SU-DHL-6 (cell line): Measurements from ENCODE around the gene LAMA2.

Experiments used
- H2AFZ ChIP-seq: fragments of 200-600 bp; sonication (generic); 2 replicates; pipeline ENCODE4 v1.6.1; 2014; ENCODE audit warnings: low read depth, mild to moderate bottlenecking, moderate library complexity, mixed read lengths, antibody characterized with exemption, low read length; ENCODE audit not compliant: severe bottlenecking
- H3F3A ChIP-seq: fragments of 200-600 bp; shearing (Covaris generic); 2 replicates; pipeline ENCODE4 v1.6.0; 2016; ENCODE audit warnings: antibody characterized with exemption, mild to moderate bottlenecking; ENCODE audit not compliant: insufficient read depth
- H3K27ac ChIP-seq: fragments of 200-600 bp; sonication (generic); 2 replicates; pipeline ENCODE4 v1.5.1; 2016; ENCODE audit warnings: low read depth, mild to moderate bottlenecking, low read length, moderate library complexity, mixed read lengths
- H3K27me3 ChIP-seq: fragments of 200-600 bp; sonication (generic), shearing (Covaris generic); 2 replicates; pipeline ENCODE4 v1.6.0; 2014; ENCODE audit warnings: mild to moderate bottlenecking, low read length
- H3K36me3 ChIP-seq: fragments of 200-600 bp; sonication (generic); 2 replicates; pipeline ENCODE4 v1.6.1; 2014; ENCODE audit warnings: mild to moderate bottlenecking, low read length, mixed read lengths
- H3K4me2 ChIP-seq: fragments of 300-600, 200-600 bp; shearing (Covaris generic), sonication (generic); 2 replicates; pipeline ENCODE4 v1.6.0; 2014; ENCODE audit warnings: low read length, low read depth, mild to moderate bottlenecking; ENCODE audit not compliant: poor library complexity, severe bottlenecking
- H3K4me3 ChIP-seq: fragments of 200-600 bp; sonication (generic); 2 replicates; pipeline ENCODE4 v1.5.1; 2014; ENCODE audit warnings: antibody characterized with exemption, low read length, mild to moderate bottlenecking, mixed read lengths; ENCODE audit not compliant: insufficient read depth, poor library complexity, severe bottlenecking
- H3K79me2 ChIP-seq: fragments of 200-600 bp; sonication (generic); 2 replicates; pipeline ENCODE4 v1.6.1; 2014; ENCODE audit warnings: mild to moderate bottlenecking, low read length, moderate library complexity; ENCODE audit not compliant: insufficient read depth
- H3K9ac ChIP-seq: fragments of 200-600 bp; sonication (generic); 2 replicates; pipeline ENCODE4 v1.7.0; 2014; ENCODE audit warnings: mild to moderate bottlenecking, low read length
- H3K9me2 ChIP-seq: fragments of 200-600 bp; sonication (generic); replicated peaks from 2 replicates; pipeline ENCODE4 v1.6.1; 2014; ENCODE audit warnings: low read length; ENCODE audit not compliant: insufficient read depth
- H3K9me3 ChIP-seq: fragments of 200-600 bp; sonication (generic); 2 replicates; pipeline ENCODE4 v1.6.1; 2014; ENCODE audit warnings: low read length, mixed read lengths; ENCODE audit not compliant: insufficient read depth
- H4K20me1 ChIP-seq: fragments of 200-600 bp; sonication (generic); 2 replicates; pipeline ENCODE4 v1.6.1; 2014; ENCODE audit warnings: low read depth, mild to moderate bottlenecking, antibody characterized with exemption, low read length, moderate library complexity, mixed read lengths
- CTCF ChIP-seq: fragments of 200-600 bp; sonication (generic); IDR thresholded peaks from one replicate; pipeline ENCODE4 v1.5.1; 2017; ENCODE audit warnings: antibody characterized with exemption, mild to moderate bottlenecking, low read length, moderate library complexity; ENCODE audit not compliant: insufficient read depth, poor library complexity, severe bottlenecking
- EZH2phosphoT487 ChIP-seq: fragments of 200-600 bp; sonication (generic), shearing (Covaris generic); conservative IDR thresholded peaks from 2 replicates; pipeline ENCODE4 v1.6.1; 2018; ENCODE audit warnings: mild to moderate bottlenecking, antibody characterized with exemption, low read length, moderate library complexity, mixed read lengths

Gene LAMA2

GRCh38 chr6:129112591-129112990 is 229.7 kb downstream of the LAMA2 start:
- TF ChIP-seq EZH2phosphoT487: no peak
- TF ChIP-seq CTCF: no peak
- Histone ChIP-seq H3K9me3 (no peaks in the 10 kb centered on the region), H3K4me2 (no peak overlapping the region), H2AFZ (no peak overlapping the region), H3K9ac (no peak overlapping the region), H3K4me3 (no peak overlapping the region), H4K20me1 (no peaks in the 10 kb centered on the region), H3K36me3 (no peaks in the 10 kb centered on the region), H3K79me2 (no peaks in the 10 kb centered on the region), H3K27me3 (no peaks in the 10 kb centered on the region; the same call in 1 of the 2 replicates), H3K9me2 (no peaks in the 10 kb centered on the region), H3K27ac (no peak overlapping the region), H3F3A (no peaks in the 10 kb centered on the region)

GRCh38 chr6:129113637-129114036 is 230.7 kb downstream of the LAMA2 start:
- H3K36me3 ChIP-seq: no peaks in the 10 kb centered on the region
- H4K20me1 ChIP-seq: no peaks in the 10 kb centered on the region
- no peaks in the 10 kb centered on the region for H3K79me2 ChIP-seq
- no peaks in the 10 kb centered on the region for H3F3A ChIP-seq
- H3K9ac ChIP-seq: no peak overlapping the region
- H2AFZ ChIP-seq: no peak overlapping the region
- TF ChIP-seq CTCF (no peak), EZH2phosphoT487 (no peak)
- no peak overlapping the region for H3K27ac ChIP-seq
- no peaks in the 10 kb centered on the region for H3K9me2 ChIP-seq
- no peaks in the 10 kb centered on the region for H3K9me3 ChIP-seq
- no peaks in the 10 kb centered on the region; the same call in 1 of the 2 replicates for H3K27me3 ChIP-seq
- no peak overlapping the region for H3K4me3 ChIP-seq
- no peak overlapping the region for H3K4me2 ChIP-seq

GRCh38 chr6:129114636-129115391 is 231.9 kb downstream of the LAMA2 start:
- Histone ChIP-seq H2AFZ (no peak overlapping the region), H4K20me1 (no peaks in the 10 kb centered on the region)
- TF ChIP-seq EZH2phosphoT487: no peak
- TF ChIP-seq CTCF: no peak

More at GRCh38 chr6:129114636-129115391, 231.9 kb downstream of the LAMA2 start:
- no peak overlapping the region for H3K4me2 ChIP-seq
- no peaks in the 10 kb centered on the region; the same call in 1 of the 2 replicates for H3K27me3 ChIP-seq
- no peak overlapping the region for H3K4me3 ChIP-seq
- no peaks in the 10 kb centered on the region for H3K36me3 ChIP-seq
- no peaks in the 10 kb centered on the region for H3K9me3 ChIP-seq
- H3K9me2 ChIP-seq: no peaks in the 10 kb centered on the region
- no peaks in the 10 kb centered on the region for H3K79me2 ChIP-seq
- no peak overlapping the region for H3K9ac ChIP-seq
- H3K27ac ChIP-seq: no peak overlapping the region
- no peaks in the 10 kb centered on the region for H3F3A ChIP-seq
